ENCODE data around the gene SMAD2. TPM values are rescaled to one million over a fixed set of nuclear protein-coding genes. Genes with fewer than 3 reads are reported as not detected.

The SMAD2 gene
- total RNA-seq, 1 experiment from 2014 or later: 121 TPM

DNA sequence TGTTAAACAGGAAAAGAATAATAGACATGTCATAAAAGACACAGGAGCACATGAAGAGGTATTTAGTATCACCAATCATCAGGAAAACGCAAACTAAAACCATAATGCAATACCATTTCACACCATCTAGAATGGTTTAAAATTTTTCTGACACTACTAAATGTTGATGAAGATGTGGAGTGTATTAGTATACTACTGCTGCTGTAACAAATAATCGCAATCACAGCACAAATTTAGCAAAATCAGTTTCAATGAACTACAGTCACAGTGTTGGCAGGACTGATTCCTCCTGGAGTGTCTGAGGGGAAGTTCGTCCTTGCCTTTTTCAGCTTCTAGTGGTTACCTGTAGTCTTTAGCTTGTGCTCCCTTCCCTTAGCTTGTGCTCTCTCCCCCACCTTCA is 24.1 kb downstream of the SMAD2 start:
- H2BK5ac ChIP-seq (ENCODE audit: insufficient read length, low read length): no peak overlapping the region

More for the DNA sequence above, 24.1 kb downstream of the SMAD2 start:
- WGBS (ENCODE audit: extremely low coverage, insufficient read length, low lambda C conversion rate): no CpG with 5 or more reads among the region's 3 CpGs
- no peak overlapping the region for H4K91ac ChIP-seq (ENCODE audit: insufficient read length, low read depth, low read length)
- no peak overlapping the region for H3K23ac ChIP-seq (ENCODE audit: insufficient read length, low read depth, low read length)
- no peak overlapping the region for H2BK12ac ChIP-seq (ENCODE audit: insufficient read length, low read depth, low read length)
- no peak overlapping the region for H3K56ac ChIP-seq (ENCODE audit: insufficient read length, low read depth, low read length)
- H4K20me1 ChIP-seq (ENCODE audit: control insufficient read depth, insufficient read depth, insufficient read length): no peaks in the 10 kb centered on the region
- no peak overlapping the region for H2BK20ac ChIP-seq (ENCODE audit: low read depth, low read length, poor library complexity, severe bottlenecking)
- peaks cover 67% of the 10 kb centered on the region for H3K79me2 ChIP-seq (ENCODE audit: insufficient read depth, low read length)
- no peak overlapping the region for H3K4me2 ChIP-seq (ENCODE audit: insufficient read depth, insufficient read length, low read length)
- H2AK5ac ChIP-seq (ENCODE audit: insufficient read length, low read length): no peak overlapping the region
- no peak overlapping the region for H3K4me3 Mint-ChIP-seq
- H3K14ac ChIP-seq (ENCODE audit: insufficient read depth, low read length): no peak overlapping the region
- peaks cover 13 to 20% of the 10 kb centered on the region in 2 experiments for H3K9me3 Mint-ChIP-seq
- H3K4ac ChIP-seq (ENCODE audit: low read depth, low read length): no peak overlapping the region
- no peak overlapping the region for H3K27ac ChIP-seq (ENCODE audit: insufficient read length, low read depth, low read length)
- H4K5ac ChIP-seq (ENCODE audit: insufficient read length, low read depth, low read length): no peak overlapping the region
- H3K79me1 ChIP-seq (ENCODE audit: insufficient read depth, low read depth, low read length, poor library complexity, severe bottlenecking): no peaks in the 10 kb centered on the region
- H3K27me3 Mint-ChIP-seq (ENCODE audit: low read depth): no peaks in the 10 kb centered on the region
- no peak overlapping the region for H3T11ph ChIP-seq (ENCODE audit: low read length)
- H4K8ac ChIP-seq (replicated peaks; ENCODE audit: insufficient read length, low read depth, low read length): no peak overlapping the region
- no peak overlapping the region for H2AFZ ChIP-seq (ENCODE audit: low read length)
- peaks cover 22 to 51% (median 28%) of the 10 kb centered on the region in 3 experiments for H3K36me3 Mint-ChIP-seq (ENCODE audit: insufficient read depth in 1 of 3, low read depth in 3 of 3)
- H3K27ac Mint-ChIP-seq: no peak overlapping the region
- no peaks in the 10 kb centered on the region for H3K9me3 ChIP-seq (ENCODE audit: control insufficient read depth, low read depth, low read length)
- no peaks in the 10 kb centered on the region for H3K27me3 ChIP-seq (ENCODE audit: insufficient read depth, low read length)
- no peak overlapping the region for H2BK120ac ChIP-seq (ENCODE audit: low read depth, low read length, poor library complexity, severe bottlenecking)
- no peaks in the 10 kb centered on the region for H3K23me2 ChIP-seq (ENCODE audit: insufficient read length, low read depth, low read length, poor library complexity, severe bottlenecking)
- DNase-seq: no peak
- H3K4me1 Mint-ChIP-seq: peaks cover 54 to 57% of the 10 kb centered on the region in 2 experiments
- no peak overlapping the region for H3K9ac ChIP-seq (ENCODE audit: extremely low read depth, insufficient read length, low read length)
- H3K18ac ChIP-seq (ENCODE audit: insufficient read length, low read depth, low read length): no peak overlapping the region
- peaks cover 3% of the 10 kb centered on the region; the same call in 1 of the 2 replicates for H3K4me1 ChIP-seq (ENCODE audit: insufficient read depth, low read length)
- H2BK15ac ChIP-seq (ENCODE audit: low read depth, low read length): no peak overlapping the region
- TF ChIP-seq, protein P1, sequence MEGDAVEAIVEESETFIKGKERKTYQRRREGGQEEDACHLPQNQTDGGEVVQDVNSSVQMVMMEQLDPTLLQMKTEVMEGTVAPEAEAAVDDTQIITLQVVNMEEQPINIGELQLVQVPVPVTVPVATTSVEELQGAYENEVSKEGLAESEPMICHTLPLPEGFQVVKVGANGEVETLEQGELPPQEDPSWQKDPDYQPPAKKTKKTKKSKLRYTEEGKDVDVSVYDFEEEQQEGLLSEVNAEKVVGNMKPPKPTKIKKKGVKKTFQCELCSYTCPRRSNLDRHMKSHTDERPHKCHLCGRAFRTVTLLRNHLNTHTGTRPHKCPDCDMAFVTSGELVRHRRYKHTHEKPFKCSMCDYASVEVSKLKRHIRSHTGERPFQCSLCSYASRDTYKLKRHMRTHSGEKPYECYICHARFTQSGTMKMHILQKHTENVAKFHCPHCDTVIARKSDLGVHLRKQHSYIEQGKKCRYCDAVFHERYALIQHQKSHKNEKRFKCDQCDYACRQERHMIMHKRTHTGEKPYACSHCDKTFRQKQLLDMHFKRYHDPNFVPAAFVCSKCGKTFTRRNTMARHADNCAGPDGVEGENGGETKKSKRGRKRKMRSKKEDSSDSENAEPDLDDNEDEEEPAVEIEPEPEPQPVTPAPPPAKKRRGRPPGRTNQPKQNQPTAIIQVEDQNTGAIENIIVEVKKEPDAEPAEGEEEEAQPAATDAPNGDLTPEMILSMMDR (conservative IDR thresholded peaks at IDR 0.05): no peak

Data from H9 (cell line).